T-helper 2 cell treated with Interferon-gamma antibody and Interleukin-4, amounts not matched to agents 100 ng/mL and 5 ng/mL, for 36 hours (primary cell): Measurements from ENCODE around the gene CAPZB. TPM values are rescaled to one million over a fixed set of nuclear protein-coding genes. Genes with fewer than 3 reads are reported as not detected.

Experiments used
- intact Hi-C: fragments of 100-400 bp; cut with micrococcal nuclease; formaldehyde crosslinking; loops from one replicate; pipeline ENCODE4 v1.15.1; 2023
- total RNA-seq: library from RNA; stranded (reverse); gene quantifications from 2 replicates; pipeline ENCODE4 v1.2.3, GENCODE V29; 2022

Gene CAPZB
- total RNA-seq, 1 donor from 2014 or later = 520 TPM

DNA sequence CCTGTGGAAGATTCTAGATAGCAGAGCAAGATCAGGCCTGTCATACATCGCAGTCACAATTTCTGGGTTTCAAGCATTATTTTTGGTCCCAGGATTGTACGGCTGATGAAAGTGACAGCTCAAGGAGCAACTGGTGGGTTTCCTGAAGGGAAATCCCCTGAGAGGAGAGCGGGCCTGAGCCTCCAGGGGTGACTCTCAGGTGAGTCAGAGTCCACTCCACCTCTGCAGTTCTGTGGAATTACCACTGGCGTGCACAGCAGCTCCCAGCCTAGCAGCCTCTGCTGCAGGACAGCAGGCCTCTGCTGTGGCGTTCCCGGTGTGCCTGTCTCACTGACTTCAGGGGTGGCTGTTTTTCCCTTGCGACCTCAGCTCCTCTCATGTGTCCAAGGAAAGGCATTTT is 148.8 kb downstream of the CAPZB start:
- intact Hi-C loops = no loop called here

DNA sequence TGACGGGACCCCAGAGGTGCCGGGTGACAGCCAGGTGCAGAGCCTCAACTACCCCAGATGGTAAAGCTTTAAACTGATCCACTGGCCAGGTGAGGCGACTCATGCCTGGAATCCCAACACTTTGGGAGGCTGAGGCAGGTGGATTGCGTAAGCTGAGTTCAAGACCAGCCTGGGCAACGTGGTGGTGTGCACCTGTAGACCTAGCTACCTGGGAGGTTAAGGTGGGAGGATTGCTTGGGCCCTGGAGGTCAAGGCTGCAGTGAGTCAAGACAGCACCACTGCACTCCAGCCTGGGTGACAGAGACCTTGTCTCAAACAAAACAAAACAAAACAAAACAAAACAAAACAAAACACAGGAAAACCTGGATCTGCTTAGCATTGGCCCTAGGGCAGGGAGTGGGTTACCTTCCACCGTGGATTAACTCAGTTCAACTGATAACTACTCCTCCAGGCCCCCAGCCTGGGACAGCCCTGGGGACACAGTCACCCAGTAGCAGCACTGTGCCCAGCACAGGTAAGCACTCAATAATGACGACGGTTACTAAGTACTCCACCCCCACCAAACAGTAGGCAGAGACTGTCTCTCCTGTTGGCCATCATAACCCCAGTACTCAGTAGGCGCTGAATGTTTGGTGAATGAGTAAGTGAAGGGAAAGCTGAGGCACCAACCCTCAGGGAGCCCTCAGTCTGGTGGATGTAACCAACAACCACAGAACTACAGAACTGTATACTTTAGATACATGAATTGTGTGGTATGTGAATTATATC is 151.6 kb downstream of the CAPZB start:
- intact Hi-C loops = no loop called here

DNA sequence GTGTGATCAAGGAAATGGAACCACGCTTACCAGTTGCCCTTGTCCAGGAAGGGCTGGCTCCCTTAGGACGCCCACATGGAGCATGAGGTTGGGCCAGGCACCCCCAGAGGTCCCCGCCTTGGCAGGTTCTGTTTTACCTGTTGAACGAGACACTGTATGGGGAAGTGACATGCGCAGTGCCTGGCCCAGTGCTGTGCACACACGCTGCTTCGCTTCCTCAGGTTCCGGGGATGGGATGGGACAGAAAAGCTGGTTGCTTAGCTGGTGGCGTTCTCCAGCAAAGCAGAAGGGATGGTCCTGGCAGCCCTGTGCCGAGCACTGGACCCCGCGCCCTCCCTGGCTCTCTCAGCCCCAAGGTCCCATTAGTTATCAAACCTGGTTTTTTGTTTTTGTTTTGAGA is 152.5 kb downstream of the CAPZB start:
- intact Hi-C loops = no loop called here

DNA sequence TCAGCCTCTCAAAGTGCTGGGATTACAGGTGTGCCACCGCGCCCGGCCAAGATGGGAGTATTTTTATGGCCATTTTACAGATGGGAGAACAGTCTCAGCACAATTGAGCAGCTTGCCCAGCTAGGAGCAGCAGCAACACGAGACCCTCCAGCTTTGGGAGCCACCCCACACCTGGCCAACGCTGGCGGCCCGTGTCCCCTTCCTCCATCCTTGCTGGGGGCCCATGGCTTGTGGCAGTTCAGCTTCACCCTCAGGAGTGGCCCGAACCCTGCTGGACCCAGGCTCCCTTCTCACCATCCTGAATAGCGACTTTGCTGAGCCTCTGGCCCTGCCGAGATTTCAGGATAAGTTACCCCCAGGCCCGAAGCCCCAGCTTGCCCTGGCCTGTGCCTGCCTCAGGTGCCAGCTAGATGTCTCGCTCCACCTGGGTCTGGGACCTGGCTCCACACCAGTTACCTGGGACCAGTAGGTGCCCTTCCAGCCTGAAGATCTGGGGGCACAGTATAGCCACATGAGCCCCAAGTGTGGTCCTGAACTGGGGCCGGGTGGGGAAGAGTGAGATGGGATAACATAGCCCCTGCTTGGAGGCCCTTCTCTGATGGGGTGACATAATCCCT is 154.0 kb downstream of the CAPZB start:
- intact Hi-C loops = no loop called here

DNA sequence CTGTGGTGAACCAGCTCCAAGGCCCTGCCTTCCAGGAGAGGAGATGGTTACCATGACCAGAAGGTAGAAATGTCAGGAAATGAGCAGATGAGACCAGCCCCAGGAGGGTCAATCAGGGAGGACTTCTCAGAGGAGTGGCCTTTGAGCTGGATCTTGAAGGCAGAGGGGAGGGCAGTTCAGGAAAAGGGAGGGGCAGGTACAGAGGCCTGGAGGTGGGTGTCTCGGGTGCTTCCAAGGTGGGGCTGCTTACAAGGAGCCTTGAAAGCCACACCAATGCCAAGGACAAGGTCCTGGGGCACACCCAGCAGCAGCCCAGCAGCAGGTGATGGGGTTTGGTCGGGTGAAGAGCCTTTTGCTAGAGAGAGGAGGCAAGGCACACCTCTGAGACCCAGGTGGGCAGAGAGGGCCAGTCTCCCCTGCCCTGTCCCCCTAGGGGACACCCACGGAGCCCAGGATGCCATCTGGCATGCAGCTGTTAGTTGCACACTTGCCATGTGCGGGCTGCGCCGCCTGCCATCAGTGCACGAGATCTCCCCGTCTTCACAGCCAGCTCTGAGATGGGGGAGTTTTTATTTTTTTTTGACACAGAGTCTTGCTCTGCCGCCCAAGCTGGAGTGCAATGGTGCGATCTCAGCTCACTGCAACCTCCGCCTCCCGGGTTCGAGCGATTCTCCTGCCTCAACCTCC is 154.7 kb downstream of the CAPZB start:
- intact Hi-C loops = no loop called here

DNA sequence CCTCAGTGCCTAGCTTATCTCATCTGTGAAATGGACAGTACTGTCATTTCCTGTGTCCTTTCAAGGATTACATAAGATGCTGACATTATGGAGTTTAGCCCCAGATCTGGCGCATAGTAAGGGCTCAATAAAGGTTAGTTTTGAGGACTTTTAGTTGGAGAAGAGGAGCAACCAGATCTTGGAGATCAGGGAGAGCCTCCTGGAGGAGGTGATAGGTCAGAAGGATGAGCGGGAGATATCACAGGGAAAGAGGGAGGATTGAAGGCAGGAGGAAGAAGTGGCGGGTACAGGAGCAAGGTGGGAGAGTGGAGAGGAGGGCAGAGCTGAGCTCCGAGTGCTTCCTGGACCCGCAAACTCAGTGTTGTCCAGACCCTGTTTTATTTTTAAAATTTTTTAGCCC is 155.7 kb downstream of the CAPZB start:
- intact Hi-C loops = no loop called here

DNA sequence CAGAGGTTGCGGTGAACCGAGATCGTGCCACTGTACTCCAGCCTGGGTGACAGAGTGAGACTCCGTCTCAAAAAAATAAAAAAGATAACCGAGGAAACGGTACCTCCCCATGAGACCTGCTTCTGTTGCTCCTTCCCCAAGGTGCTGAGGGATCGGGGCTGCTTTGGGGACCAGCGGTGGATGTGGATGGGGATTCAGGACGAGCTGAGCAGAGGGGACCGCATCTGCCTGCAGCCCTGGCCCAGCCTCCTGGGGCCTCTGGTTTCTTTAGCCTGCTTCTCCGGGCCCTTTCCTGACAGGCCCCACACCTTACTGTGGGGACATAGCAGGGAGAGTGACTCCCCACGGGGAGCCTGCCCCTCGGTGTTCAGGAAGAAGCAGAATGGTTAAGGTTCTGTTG is 156.2 kb downstream of the CAPZB start:
- intact Hi-C loops = no loop called here

DNA sequence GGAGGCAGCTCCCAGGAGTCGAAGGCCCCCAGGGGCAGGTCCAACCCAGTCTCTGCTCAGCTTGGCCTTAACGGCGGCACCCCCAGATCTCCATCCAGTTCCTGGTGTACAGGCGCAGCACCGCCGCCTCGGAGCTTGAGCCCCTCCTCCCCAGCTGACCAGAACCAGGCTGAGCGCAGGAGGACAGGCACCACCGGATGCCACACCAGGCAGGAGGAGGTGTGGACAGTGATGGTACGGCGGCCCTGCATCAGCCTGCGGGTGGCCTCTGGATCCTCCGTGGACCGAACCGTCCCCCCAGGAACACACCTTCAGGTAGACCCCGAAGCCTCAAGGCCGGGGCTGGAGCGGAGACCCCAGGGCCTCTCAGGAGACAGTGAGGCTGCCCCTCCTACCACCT is 156.9 kb downstream of the CAPZB start:
- intact Hi-C loops = no loop called here

DNA sequence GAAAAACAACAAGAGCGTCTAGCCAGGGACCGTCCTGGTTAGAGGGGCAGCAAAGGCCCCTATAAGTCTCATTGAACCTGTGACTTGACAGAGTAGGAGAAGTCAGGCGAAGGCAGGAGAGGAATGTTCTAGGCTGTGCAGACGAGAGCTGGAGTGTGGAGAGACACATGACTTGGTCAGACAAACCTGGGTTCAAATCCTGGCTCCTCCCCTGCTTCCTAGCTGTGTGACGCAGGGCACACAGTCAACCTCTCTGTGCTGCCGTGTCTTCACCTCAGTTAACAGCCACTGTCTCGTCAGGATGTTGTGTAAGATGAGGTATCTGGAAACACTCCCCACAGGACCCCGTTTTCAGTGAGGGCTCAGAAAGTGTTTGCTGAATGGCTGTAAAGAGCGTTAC is 157.6 kb downstream of the CAPZB start:
- intact Hi-C loops = no loop called here

DNA sequence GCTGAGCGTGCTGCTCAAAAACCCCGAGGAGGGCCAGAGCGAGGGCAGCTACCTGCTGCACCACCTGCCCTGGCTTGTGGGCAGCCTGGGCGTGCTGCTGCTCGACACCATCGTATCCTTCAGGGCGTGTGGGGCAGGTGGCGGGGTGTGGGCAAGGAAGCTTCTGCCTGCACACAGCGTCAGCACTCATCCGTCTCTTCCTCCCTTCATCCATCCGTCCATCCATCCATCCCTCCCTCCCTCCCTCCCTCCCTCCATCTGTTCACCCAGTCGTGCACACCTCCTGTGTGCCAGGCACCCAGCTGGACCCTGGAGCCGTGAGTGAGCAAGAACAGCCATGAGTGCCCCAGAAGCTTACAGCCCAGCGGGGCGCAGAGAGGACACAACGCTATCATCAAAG is 158.0 kb downstream of the CAPZB start:
- intact Hi-C loops = no loop called here

DNA sequence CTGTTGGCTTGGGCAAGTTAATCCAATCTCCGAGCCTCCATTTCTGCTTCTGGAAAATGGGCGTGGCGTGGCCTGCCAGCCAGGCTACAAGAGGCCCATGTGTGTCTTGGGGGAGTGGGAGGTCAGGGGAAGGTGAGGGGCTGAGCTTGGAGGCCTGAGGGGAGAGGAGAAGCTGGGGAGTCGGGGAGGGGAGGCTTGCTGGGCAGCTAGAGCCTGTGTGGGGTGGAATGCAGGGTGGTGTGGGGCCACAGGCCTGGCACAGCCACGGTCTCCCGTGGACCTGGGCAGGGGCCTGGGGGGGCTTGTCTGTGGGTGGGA is 158.6 kb downstream of the CAPZB start:
- intact Hi-C loops = no loop called here

DNA sequence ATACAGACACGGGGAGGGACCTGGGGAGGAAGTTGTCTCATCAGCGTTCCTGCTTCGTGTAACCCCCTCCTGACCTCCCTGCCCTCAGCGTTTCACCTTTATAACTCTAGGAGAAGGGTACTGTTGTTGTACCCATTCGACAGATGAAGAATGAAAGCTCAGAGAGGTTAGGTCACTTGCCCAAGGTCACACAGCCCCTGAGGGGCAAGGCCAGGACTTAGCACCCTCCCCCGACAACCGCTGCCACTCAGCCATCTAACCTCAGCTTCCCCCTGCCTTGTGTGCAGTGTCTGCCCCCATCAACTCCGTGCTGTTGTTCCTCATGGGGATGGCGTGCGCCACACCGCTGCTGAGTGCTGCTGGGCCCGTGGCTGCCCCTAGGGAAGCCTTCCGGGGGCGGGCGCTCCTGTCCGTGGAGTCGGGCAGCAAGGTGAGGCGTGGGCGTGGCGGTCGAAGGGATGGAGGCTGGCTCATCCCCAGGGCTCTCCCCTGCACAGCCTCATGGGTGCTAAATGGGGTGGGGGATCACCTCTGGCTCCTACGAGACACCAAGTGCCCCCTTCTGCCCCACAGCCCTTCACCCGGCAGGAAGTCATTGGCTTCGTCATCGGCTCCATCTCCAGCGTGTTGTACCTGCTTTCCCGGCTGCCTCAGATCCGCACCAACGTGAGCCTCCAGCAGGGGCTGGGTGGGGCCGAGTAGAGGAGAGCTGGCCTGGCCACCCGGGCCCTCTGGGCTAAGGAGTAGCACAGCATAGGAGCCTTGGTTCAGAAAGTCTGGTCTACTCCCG is 159.2 kb downstream of the CAPZB start:
- intact Hi-C loops = no loop called here

DNA sequence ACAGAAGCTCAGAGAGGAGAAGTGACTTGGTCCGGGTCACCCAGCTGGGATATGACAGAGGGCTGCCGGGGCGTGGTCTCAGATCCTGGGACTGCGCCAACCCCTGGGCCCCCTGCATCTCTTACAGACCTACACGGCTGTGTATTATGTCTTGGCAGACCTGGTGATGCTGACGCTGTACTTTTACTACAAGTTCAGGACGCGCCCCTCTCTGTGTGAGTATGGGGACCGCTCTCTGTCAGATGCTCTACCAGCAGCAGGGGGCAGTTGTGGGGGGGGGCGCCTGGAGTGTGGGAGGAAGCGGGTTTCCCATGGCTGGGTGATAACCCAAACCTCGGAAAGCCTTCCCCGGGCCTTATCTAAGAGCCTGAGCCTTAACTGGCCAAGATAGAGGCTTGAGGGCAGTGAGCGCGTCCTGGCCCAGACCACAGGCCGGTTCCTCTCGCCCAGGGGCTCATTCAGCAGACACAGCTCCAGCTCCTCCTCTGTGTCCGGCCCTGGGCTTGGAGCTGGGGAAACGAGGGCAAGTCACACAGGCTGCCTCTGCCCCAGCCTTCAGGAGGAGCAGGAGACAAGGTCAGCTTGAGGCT is 159.9 kb downstream of the CAPZB start:
- intact Hi-C loops = no loop called here

DNA sequence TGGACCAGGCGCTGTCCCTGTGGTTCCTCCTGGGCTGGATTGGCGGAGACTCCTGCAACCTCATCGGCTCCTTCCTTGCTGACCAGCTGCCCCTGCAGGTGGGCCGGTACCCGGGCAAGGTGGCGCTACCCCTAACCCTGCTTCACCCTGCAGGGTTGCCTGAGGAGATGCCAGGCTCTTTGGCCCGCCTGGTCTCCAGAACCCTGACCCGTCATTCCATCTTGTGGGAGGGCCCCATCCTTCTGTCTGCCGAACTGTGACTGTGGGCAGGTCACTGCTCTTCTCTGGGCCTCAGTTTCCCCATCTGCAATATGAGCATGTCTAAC is 160.7 kb downstream of the CAPZB start:
- intact Hi-C loops = no loop called here

DNA sequence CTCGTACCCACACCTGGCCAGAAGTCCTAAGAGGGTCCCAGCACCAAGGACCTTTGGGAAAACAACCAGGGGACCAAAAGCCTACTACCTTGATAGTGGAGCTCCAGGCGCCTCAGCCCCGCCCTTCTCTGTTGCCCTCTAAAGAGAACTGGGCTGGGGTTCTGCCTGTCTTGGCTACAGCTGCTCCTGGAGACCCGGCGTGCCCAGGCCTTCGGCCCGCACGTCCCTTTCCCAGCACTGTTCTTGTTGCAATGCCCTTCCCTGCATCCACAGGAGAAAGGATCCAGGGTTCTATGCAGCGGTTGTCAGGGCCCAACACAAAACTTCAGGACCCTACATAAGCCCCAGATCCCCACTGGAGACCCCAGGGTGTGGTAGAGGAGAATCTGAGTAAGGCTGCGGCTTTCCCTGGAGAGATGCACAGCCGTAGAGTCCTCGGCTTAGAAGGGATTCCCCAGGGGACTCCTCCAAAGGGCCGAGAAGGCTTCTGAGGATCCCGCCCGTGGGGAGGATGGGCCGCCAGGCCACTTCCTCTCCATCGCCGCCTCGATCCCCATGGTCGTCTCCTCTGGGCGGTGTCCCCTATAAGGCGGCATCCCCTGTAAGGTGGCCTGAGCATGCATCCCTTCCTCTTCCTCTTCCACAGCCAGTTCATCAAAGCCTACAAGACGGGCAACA is 161.2 kb downstream of the CAPZB start:
- intact Hi-C loops = no loop called here

DNA sequence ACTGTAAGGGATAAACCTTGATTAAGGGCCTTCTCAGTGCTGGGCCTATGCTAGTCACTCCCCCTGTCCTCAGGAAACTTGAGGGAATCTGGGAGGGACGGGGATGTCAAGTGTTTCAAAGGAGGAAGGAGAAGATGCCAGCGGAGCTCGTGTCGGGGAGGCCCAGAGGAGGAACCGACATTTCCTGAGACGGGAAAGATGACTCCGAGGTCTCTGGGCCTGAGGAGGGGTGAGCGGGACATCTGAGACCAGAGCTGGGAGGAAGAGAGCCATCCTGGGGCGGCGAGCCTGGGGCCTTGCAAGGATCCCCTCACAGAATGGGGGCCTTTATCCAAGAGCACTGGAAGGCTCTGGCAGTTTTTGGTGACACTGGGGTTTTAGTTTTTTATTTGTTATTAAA is 162.9 kb downstream of the CAPZB start:
- intact Hi-C loops = no loop called here

DNA sequence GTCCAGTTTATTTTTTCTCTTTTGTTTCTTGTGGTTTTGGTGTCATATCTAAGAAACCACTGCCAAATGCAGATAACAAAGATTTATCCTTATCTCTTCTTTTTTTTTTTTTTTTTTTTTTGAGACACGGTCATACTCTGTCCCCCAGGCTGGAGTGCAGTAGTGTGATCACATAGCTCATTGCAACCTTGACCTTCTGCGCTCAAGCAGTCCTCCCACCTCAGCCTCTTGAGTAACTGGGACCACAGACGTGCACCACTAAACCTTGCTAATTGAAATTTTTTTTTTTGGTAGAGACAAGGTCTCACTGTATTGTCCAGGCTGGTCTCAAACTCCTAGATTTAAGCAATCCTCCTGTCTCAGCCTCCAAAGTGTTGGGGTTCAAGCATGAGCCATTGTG is 164.3 kb downstream of the CAPZB start:
- intact Hi-C loops = no loop called here

DNA sequence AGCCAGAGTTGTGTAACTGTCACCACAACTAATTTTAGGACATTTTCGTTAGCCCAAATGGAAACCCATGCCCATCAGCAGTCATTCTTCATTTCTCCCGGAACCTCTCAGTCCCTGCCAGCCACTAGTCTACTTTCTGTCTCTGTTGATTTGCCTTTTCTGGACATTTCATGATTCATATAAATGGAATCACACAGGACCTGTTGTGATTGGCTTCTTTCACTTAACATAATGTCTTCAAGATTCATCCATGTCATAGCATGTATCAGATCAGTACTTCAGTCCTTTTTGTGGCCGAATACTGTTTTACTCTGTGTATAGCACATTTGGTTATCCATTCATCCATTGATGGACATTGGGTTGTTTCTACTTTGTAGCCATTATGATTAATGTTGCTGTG is 166.1 kb downstream of the CAPZB start:
- intact Hi-C loops = loop anchor here (5.0 kb wide), 1 partner anchor 1188 kb away; the partner anchor contains the start of gene MUL1

DNA sequence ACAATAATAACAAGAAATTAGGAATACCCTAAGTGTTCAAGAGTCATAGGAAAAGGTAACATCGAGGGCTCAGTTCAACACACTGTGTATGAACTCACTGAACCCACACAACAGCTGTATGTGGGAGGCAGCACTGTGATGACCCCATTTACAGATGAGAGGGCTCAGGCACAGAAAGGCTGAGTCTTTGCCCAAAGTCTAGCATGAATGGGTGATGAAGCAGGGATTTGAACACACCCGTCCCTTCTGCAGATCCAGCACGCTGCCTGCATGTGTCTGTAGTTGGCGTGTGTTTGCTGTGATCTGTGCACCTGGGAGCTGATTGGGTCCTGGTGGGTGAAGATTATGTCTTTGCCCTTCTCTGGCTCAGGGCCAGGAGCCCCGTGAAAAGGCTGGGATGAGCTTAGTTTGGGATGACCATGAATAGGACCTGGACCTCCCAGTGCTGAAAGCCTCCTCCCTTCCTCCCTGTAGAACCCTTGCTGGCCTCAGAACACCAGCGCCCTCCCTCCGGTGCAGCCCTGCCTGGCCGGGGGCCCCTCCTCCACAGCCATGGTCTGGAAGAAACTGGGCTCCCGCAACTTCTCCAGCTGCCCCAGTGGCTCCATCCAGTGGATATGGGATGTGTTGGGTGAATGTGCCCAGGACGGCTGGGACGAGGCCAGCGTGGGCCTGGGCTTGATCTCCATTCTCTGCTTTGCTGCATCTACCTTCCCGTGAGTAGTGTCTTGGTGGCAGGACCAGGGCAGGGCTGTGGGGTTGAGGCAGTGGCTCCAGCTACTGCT is 168.0 kb downstream of the CAPZB start:
- intact Hi-C loops = loop anchor here (5.0 kb wide), 1 partner anchor 1190 kb away; the partner anchor contains the start of gene MUL1
